PFSK-1 (cell line): ENCODE results near the gene WDR44.

Experiments used
- FOXP2 ChIP-seq: optimal IDR thresholded peaks from 2 replicates; pipeline ENCODE3; 2011; ENCODE audit warnings: borderline replicate concordance, control low read depth, inconsistent platforms; ENCODE audit not compliant: insufficient read depth; ENCODE audit errors: extremely low read length, extremely low read depth
- POLR2AphosphoS5 ChIP-seq: IDR thresholded peaks from 2 replicates; pipeline ENCODE4 v1.6.1; 2012; ENCODE audit warnings: low read depth, mild to moderate bottlenecking, control low read depth, low read length, moderate library complexity
- SIN3A ChIP-seq: IDR thresholded peaks from 2 replicates; pipeline ENCODE4 v1.6.1; 2012; ENCODE audit warnings: mild to moderate bottlenecking, low read length, moderate library complexity, borderline replicate concordance; ENCODE audit not compliant: insufficient read depth
- TAF1 ChIP-seq: IDR thresholded peaks from 2 replicates; pipeline ENCODE4 v1.6.1; 2012; ENCODE audit warnings: low read length, control low read depth, borderline replicate concordance; ENCODE audit not compliant: insufficient read depth
- TF ChIP-seq, protein P1 (sequence below), 2 experiments: IDR thresholded peaks; 2 replicates each; pipeline versions ENCODE4 v1.6.1 to v1.8.0; 2011 to 2012; ENCODE audit warnings: low read depth in 2 of 2, low read length in 2 of 2, control low read depth in 1 of 2, inconsistent platforms in 1 of 2, mild to moderate bottlenecking in 1 of 2, moderate library complexity in 1 of 2; ENCODE audit not compliant: insufficient read depth in 1 of 2

WDR44 gene

DNA sequence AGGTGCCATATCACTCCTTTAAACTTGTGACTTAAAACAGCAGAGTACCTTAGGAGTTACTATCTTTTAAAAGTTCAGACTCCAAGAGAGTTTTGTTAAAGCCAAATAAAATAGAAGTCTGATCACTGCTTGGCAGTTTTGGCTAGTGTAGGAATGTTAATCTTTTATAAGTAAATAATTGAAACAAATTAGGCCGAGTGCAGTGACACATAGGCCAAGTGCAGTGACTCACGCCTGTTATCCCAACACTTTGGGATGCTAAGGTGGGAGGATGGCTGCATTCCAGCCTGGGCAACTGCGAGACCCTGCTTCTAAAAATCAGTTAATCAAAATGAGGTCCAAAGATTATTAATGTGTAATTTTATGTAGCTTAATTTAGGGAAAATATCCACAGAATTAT lies 37.2 kb downstream of the WDR44 start:
- TF ChIP-seq, protein P1, sequence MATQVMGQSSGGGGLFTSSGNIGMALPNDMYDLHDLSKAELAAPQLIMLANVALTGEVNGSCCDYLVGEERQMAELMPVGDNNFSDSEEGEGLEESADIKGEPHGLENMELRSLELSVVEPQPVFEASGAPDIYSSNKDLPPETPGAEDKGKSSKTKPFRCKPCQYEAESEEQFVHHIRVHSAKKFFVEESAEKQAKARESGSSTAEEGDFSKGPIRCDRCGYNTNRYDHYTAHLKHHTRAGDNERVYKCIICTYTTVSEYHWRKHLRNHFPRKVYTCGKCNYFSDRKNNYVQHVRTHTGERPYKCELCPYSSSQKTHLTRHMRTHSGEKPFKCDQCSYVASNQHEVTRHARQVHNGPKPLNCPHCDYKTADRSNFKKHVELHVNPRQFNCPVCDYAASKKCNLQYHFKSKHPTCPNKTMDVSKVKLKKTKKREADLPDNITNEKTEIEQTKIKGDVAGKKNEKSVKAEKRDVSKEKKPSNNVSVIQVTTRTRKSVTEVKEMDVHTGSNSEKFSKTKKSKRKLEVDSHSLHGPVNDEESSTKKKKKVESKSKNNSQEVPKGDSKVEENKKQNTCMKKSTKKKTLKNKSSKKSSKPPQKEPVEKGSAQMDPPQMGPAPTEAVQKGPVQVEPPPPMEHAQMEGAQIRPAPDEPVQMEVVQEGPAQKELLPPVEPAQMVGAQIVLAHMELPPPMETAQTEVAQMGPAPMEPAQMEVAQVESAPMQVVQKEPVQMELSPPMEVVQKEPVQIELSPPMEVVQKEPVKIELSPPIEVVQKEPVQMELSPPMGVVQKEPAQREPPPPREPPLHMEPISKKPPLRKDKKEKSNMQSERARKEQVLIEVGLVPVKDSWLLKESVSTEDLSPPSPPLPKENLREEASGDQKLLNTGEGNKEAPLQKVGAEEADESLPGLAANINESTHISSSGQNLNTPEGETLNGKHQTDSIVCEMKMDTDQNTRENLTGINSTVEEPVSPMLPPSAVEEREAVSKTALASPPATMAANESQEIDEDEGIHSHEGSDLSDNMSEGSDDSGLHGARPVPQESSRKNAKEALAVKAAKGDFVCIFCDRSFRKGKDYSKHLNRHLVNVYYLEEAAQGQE (IDR thresholded peaks at IDR 0.05; ENCODE audit: insufficient read depth in 1 of 2, low read depth in 2 of 2, low read length in 2 of 2), result no peak
- TF ChIP-seq POLR2AphosphoS5 (no peak), TAF1 (no peak), SIN3A (no peak), FOXP2 (no peak)

DNA sequence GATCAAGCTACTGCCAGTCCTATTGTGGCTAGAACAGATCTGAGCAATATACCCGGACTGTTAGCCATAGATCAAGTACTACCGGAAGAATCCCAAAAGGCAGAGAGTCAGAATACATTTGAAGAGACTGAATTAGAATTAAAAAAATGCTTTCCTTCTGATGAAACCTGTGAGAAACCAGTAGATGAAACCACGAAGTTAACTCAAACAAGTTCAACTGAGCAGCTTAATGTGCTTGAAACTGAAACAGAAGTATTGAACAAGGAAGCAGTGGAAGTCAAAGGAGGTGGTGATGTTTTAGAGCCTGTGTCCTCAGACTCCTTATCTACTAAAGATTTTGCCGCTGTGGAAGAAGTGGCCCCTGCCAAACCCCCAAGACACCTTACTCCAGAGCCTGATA lies 46.8 kb downstream of the WDR44 start:
- TF ChIP-seq POLR2AphosphoS5 (no peak), FOXP2 (no peak), TAF1 (no peak), SIN3A (no peak)
- TF ChIP-seq, protein P1 (IDR thresholded peaks at IDR 0.05; ENCODE audit: insufficient read depth in 1 of 2, low read depth in 2 of 2, low read length in 2 of 2), result no peak

DNA sequence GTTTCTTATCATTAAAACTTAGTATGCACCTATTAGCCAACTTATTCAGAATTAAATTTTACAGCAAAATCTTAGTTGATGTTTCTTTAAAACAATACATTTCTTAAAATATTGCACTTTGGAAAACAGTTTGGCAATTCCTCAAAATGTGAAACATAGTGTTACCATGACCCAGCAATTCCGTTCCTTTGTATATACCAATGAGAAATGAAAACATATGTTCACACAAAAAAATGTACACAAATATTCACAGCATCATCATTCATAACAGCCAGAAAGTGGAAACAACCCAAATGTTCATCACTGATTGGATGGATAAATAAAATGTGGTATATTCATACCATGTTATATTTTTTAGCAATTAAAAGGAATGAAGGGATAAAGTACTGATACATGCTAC lies 50.2 kb downstream of the WDR44 start:
- TF ChIP-seq TAF1, result no peak
- TF ChIP-seq POLR2AphosphoS5, result no peak
- TF ChIP-seq FOXP2, result no peak
- no peak for TF ChIP-seq SIN3A
- TF ChIP-seq, protein P1 (IDR thresholded peaks at IDR 0.05; ENCODE audit: insufficient read depth in 1 of 2, low read depth in 2 of 2, low read length in 2 of 2), result no peak

DNA sequence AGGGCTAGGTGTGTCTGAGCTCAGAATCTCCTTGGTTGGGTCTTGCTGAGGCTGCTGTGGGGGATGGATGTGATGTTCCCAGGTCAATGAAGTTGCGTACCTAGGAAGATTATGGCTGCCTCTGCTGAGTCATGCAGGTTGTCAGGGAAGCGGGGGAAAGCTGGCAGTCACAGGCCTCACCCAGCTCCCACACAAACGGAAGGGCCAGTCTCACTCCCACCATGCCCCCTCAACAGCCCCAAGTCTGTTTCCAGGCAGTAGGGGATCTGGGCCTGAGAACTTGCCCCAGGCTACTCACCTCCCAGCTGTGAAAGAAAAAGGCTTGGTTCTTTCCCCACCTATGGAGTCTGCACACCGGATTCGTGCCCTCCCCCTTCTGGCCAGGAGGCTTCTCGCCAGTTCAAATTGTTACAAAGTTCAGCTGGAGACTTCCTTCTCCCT lies 72.9 kb downstream of the WDR44 start:
- TF ChIP-seq SIN3A (no peak), FOXP2 (no peak), TAF1 (no peak)
- TF ChIP-seq, protein P1 (IDR thresholded peaks at IDR 0.05; ENCODE audit: insufficient read depth in 1 of 2, low read depth in 2 of 2, low read length in 2 of 2), result no peak

DNA sequence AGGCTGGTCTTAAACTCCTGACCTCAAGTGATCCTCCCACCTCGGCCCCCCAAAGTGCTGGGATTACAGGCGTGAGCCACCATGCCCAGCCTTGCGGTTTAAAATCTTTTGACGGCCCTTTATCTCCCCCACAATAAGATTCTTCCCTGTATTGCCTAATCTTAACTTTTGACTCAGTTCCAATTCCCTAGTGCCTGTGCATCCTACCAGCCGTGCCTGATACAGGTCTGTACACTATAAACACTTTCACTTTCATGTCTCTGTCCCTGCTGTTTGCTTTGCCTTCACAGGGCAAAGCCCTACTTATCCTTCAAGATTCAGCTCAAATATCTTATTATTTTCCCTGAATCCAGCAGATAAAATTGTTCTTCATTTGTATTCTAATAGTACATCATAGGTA lies 74.6 kb downstream of the WDR44 start:
- no peak for TF ChIP-seq SIN3A
- TF ChIP-seq, protein P1 (IDR thresholded peaks at IDR 0.05; ENCODE audit: insufficient read depth in 1 of 2, low read depth in 2 of 2, low read length in 2 of 2), result no peak
- no peak for TF ChIP-seq TAF1
- no peak for TF ChIP-seq FOXP2
- no peak for TF ChIP-seq POLR2AphosphoS5
